Urinary bladder (tissue), 4 donors: ENCODE results near the gene NPL. TPM values are rescaled to one million over a fixed set of nuclear protein-coding genes. Genes with fewer than 3 reads are reported as not detected.

Experiments
- DNase-seq: peaks from one replicate; pipeline ENCODE4 v3.0.0-alpha.2; 2015; ENCODE audit errors: extremely low spot score
- H3K27ac ChIP-seq: one replicate; pipeline ENCODE4 v1.5.1; 2013; ENCODE audit warnings: low read depth, mild to moderate bottlenecking, moderate library complexity
- H3K36me3 ChIP-seq: one replicate; pipeline ENCODE4 v1.6.1; 2013; ENCODE audit warnings: mild to moderate bottlenecking, moderate library complexity; ENCODE audit not compliant: insufficient read depth
- H3K4me1 ChIP-seq: one replicate; pipeline ENCODE4 v1.6.1; 2013; ENCODE audit warnings: mild to moderate bottlenecking, moderate library complexity; ENCODE audit not compliant: insufficient read depth
- H3K4me3 ChIP-seq: one replicate; pipeline ENCODE4 v1.5.1; 2013; ENCODE audit warnings: low read depth, low read length
- WGBS: extraction: QIAGEN DNeasy Blood & Tissue Kit; methylation state at CpG from one replicate; pipeline ENCODE4 v1.1.7; 2013; 5-methylcytosine and 5-hydroxymethylcytosine counted together
- polyA plus RNA-seq: library from polyadenylated mRNA; stranded (reverse); fragments of 200-250 nt; gene quantifications from one replicate; pipeline ENCODE4 v1.2.3, GENCODE V29; 2013
- total RNA-seq: library from RNA; depleted of rRNA; stranded (reverse); fragments of >200 nt; gene quantifications from one replicate; pipeline ENCODE4 v1.2.3, GENCODE V29; 2014
- donor health status: healthy with polysubstance abuse.
- donor health status: healthy.

The NPL gene
- total and polyA plus RNA-seq, 2 donors: 6.7 to 10.5 TPM

DNA sequence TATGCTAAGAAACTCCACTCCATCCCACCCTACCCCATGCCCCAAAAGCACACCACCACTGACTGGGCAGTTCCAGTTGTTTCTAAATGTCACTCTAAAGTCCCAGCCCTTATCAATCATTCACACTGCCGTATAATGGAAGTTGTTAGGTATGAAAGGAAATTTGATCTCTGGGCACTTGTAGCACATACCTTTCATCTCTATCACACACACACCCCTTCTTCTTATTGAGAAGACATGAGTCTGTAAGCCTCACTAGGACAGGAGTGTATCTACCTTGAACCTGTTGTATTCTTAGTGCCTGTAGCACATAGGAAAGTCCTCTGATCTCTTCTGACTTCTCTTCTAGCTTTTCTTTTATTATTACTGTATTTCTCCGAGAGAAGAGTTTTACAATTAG lies 27.3 kb downstream of the NPL start:
- Histone ChIP-seq H3K27ac (no peak overlapping the region), H3K4me3 (no peak overlapping the region), H3K4me1 (no peaks in the 10 kb centered on the region), H3K36me3 (no peaks in the 10 kb centered on the region)
- 86% methylated on average over 2 of the region's 2 CpGs for WGBS
- DNase-seq: no peak

DNA sequence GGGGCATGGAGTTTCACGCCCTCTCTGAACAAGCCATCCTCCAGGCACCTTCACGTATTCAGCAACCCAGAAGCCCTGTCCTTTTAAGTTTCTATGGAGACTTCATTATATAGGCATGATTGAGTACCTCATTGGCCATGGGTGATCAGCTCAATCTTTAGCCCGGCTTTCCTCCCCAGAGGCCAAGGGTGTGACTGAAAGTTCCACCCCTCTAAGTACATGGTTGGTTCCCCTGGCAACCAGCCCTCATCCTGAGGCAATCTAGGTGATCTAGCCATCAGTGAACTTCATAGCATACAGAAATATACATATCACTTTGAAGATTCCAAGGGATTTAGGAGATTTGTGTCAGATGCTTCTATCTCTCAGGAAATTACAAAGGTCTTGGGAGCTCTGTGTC lies 28.2 kb downstream of the NPL start:
- H3K4me1 ChIP-seq: no peaks in the 10 kb centered on the region
- 76% methylated on average over 3 of the region's 3 CpGs for WGBS
- no peak overlapping the region for H3K4me3 ChIP-seq
- no peaks in the 10 kb centered on the region for H3K36me3 ChIP-seq
- DNase-seq: no peak
- no peak overlapping the region for H3K27ac ChIP-seq

DNA sequence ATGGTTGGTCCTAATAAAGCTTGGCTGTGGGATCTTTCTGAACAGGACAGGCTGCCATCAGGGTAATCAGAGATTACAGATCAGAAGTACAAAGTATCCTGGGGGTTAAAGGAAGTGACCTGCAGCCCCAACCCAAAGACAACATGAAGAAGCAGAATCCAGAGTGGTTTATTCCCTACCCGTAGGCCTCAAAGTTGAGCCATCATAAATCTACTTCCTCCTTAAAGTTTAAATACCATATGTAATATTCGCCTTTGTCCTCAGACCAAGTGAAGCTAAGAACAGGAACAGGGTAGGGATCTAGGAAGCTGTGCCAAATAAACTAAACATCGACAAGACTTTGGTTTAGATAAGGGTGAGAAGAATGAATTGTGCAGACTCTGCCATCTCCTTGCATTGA lies 33.6 kb downstream of the NPL start:
- WGBS: 67% methylated on average over 3 of the region's 3 CpGs
- no peaks in the 10 kb centered on the region for H3K36me3 ChIP-seq

DNA sequence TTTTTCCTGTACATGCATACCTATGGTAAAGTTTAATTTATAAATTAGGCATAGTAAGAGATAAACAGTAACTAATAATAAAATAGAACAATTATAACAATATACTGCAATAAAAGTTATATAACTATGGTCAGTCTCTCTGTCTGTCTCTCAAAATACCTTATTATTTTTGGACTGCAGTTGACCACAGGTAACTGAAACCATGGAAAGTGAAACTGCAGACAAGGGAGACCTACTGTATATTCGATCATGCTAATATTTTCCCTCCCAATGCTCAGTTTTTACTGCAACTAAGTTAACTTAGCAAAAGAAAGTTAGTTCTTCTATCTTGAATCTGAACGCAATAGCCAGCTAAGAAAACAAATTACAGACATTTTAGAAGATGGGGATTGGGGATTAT lies 37.3 kb downstream of the NPL start:
- Histone ChIP-seq H3K4me1 (no peaks in the 10 kb centered on the region), H3K27ac (no peak overlapping the region), H3K4me3 (no peak overlapping the region), H3K36me3 (no peaks in the 10 kb centered on the region)
- no peak for DNase-seq
- WGBS: 90% methylated on average over 2 of the region's 2 CpGs

More for the DNA sequence above, 33.6 kb downstream of the NPL start:
- no peaks in the 10 kb centered on the region for H3K4me1 ChIP-seq
- no peak overlapping the region for H3K27ac ChIP-seq
- DNase-seq: no peak
- H3K4me3 ChIP-seq: no peak overlapping the region

DNA sequence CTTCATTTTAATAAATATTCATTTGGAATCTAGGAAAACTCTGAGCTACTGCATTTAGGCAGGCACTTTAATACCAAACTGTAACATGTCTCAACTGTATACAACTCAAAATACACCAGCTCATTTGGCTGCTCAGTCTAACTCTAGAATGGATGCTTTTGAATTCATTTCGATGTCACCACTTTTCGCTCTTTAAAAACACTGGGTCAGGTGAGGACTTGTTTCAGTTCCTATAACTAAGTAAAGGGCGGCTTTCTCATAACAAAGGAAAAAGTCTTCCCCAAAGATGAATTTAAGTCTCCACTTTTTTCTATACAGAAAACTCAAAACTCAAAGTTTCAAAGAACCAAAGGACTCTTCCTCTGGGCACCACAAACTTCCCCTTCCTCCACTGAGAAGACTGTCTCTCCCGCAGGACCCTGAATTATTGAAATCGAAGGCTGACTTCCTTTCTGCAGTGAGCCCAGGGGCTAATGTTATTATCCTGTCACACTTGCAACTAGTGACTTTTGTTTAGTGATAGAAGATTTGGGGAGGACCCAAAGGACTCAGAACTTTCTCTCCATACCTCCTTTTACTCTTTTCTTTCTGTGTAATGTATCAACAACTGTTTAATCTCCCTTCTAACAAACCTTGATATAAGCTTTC lies 39.8 kb downstream of the NPL start:
- DNase-seq: no peak
- no peak overlapping the region for H3K27ac ChIP-seq
- WGBS: 73% methylated on average over 5 of the region's 5 CpGs
- no peaks in the 10 kb centered on the region for H3K36me3 ChIP-seq
- H3K4me1 ChIP-seq: no peaks in the 10 kb centered on the region
- no peak overlapping the region for H3K4me3 ChIP-seq

DNA sequence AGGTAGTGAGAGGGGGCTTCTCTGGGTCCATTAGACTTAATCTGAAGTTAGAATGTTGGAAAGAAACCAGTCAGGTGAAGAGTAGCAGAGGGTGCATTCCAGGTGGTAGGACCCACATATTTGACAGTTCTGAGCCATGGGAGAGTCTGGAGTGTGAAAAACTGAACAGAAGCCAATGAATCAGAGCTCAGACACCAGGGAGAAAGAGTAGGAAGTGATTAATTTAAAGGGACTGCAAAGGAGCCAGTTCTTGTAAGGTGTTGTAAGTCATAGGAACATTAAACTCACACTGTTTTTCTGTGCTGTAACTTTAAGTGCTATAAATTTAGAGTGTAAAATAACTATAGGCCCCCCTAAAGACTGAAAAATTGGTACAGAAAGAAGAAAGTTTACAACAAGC lies 43.7 kb downstream of the NPL start:
- H3K4me1 ChIP-seq: no peaks in the 10 kb centered on the region
- H3K27ac ChIP-seq: no peak overlapping the region
- no peaks in the 10 kb centered on the region for H3K36me3 ChIP-seq
- no peak overlapping the region for H3K4me3 ChIP-seq
- no peak for DNase-seq

DNA sequence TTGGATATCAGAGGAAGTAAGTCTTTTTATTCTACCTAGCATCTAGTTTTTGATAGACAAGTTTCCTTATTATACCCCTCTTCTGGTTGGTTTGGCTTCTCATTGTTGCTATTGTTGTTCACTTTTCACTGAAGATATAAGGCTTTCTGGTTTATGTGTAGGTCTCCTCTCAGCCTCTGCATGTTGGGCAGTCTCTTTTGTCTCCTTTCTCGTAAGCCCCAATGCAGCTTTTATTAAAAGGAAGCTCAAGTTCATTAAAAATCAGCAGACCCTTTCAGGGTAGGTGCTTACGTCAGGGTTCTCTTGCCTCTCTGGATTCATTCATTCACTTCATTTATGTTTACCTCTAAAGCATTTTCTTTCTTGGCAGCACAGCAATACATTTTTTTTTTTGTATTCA lies 44.8 kb downstream of the NPL start:
- Histone ChIP-seq H3K27ac (no peak overlapping the region), H3K4me1 (no peaks in the 10 kb centered on the region), H3K4me3 (no peak overlapping the region), H3K36me3 (no peaks in the 10 kb centered on the region)
- WGBS: 81% methylated on average over 2 of the region's 2 CpGs
- no peak for DNase-seq

DNA sequence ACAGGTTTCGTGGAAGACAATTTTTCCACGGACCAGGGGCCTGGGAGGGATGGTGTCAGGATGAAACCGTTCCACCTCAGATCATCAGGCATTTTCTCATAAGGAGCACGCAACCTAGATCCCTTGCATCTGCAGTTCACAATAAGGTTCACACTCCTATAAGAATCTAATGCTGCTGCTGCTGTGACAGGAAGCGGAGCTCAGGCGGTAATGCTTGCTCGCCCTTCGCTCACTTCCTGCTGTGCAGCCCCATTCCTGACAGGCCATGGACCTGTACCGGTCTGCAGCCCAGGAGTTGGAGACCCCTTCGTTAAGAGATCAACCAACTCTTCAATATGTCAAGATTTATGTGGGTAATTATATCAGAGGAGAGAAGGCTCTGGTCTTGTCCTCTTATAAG lies 46.2 kb downstream of the NPL start:
- DNase-seq: no peak
- H3K36me3 ChIP-seq: no peaks in the 10 kb centered on the region
- WGBS: 84% methylated on average over 10 of the region's 10 CpGs
- no peak overlapping the region for H3K4me3 ChIP-seq
- no peaks in the 10 kb centered on the region for H3K4me1 ChIP-seq
- H3K27ac ChIP-seq: no peak overlapping the region

DNA sequence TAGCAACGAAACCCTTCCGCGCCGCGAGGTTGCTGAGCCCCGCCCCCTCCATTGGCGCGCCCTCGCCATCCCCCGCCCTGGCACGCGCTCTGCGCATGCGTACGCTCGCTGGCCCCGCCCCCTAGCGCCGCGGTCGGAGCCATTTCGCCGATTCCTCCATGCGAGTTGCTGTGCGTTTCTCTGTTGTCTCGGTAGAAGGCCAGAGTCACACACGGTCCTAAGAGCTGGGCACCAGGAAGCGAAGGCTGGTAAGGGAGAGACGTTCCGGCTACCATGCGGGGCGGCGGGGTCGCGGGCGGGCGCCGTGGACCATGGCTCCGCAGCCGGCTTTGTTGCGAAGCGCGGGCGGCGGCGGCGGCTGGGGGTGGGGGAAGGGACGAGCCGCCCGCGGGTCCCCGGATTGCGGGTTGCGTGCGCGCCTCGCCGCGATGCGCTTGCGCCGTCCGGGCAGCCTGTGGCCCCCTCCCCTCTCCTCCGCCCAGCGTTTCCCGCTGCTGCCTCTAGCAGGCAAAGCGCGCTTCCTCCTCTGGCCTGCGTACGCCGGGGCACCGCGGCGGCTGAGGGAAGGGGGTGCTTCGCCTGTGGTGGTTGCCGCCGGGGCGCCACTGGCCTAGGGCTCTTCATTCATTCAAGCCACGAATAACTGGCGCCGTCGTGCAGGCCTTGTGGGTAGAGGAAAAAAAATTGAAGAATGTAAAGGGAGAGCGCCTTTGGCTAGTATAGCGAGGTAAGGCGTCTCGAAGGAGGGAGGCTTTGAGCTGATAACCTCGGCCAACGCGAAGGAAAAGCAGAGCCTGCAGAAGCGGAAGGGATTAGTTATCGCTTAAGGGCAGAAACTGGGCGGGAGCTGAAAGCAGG lies 49.9 kb downstream of the NPL start, which contains the start of gene DHX9:
DHX9 (plus strand) TSS at position 139 of the 858 bp plus-strand sequence. CDS start 3,220 bp downstream, outside the sequence.
- Histone ChIP-seq H3K36me3 (no peaks in the 10 kb centered on the region), H3K27ac (peak within 1 kb of the TSS; percentile 83), H3K4me1 (no peaks in the 10 kb centered on the region), H3K4me3 (peak within 1 kb of the TSS; percentile 59)
- under 1% methylated on average over 92 of the region's 92 CpGs for WGBS
- DNase-seq: peak; percentile 79

DNA sequence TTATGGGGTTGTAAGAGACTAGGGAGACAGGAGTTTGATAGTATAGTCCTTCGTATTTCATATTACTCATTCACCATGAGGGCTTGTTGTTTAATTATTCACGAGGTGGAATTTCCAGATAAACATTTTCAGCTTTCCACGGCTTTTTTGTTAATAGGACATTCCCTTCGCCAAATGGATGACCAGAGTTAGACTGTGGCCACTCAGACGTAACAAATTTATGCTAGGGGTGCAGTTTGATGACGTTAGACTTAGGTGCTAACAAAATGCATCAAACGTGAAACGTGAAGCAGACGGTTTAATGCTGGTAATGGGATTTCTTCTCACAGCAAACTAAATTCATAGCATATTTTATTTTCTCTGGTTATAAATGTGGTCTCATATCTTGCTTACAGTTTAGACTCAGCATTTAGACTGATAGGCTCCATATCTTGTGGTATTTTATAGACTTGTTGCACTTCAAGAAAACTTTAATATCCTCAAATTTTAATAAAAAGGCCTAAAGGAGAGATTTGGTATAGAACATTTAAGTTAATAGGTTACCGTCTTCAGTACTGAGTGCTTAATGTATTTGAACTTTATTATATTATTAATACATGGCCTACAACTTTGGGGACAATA lies 51.9 kb downstream of the NPL start:
- Histone ChIP-seq H3K27ac (no peak overlapping the region), H3K36me3 (no peaks in the 10 kb centered on the region), H3K4me3 (no peak overlapping the region), H3K4me1 (no peaks in the 10 kb centered on the region)
- WGBS: 26% methylated on average over 10 of the region's 10 CpGs
- no peak for DNase-seq

DNA sequence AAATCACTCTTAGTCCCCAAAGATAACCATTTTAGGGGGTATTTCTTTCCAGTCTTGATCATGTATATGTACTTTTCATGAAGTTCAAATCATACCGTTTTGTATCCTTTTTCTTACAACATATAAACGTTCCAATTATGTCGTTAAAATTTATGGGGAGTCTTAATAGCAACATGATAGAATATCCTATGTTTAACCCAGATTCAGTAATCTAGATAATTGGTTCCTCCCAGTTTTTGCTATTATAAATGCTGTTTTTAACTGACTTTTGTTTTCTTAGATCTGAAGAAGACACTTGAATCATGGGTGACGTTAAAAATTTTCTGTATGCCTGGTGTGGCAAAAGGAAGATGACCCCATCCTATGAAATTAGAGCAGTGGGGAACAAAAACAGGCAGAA lies 52.7 kb downstream of the NPL start:
- no peaks in the 10 kb centered on the region for H3K4me1 ChIP-seq
- DNase-seq: no peak
- no peak overlapping the region for H3K27ac ChIP-seq
- no peaks in the 10 kb centered on the region for H3K36me3 ChIP-seq
- H3K4me3 ChIP-seq: no peak overlapping the region
- WGBS: 20% methylated on average over 4 of the region's 4 CpGs

DNA sequence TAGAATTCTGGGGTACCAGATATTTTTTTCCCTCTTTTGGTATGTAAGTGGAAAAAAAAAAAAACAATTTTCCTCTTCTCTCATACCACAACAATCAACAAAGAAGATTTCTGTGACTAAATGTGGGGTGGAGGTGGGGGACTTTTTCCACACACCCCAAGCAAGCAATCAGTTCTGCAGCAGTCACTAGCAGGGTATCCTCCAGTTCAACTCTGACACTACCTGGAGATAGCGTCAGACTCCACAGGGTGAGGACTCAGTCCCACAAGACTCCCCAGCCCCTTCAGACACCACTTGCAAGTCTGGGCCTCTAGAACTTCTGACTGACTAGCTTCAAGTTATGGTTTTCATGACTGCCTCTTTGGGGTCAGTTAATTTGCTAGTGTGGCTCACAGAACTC lies 55.8 kb downstream of the NPL start:
- no peak for DNase-seq

DNA sequence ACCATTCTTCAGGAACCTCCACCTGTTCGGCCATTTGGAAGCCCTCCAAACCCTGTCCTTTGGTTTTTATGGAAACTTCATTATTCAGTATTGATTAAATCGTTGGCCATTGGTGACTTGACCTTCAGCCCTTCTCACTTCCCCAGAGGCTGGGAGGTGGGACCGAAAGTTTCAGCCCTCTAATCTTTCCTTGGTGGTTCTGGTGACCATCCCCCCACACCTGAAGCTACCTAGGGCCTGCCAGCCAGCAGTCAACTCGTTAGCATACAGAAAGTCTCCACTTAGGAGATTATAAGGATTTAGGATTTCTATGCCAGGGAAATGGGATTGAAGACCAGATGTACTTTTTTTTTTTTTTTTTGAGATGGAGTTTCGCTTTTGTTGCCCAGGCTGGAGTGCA lies 56.3 kb downstream of the NPL start:
- 84% methylated on average over 5 of the region's 5 CpGs for WGBS
- Histone ChIP-seq H3K4me3 (no peak overlapping the region), H3K27ac (no peak overlapping the region), H3K36me3 (no peaks in the 10 kb centered on the region), H3K4me1 (no peaks in the 10 kb centered on the region)
- no peak for DNase-seq

More for the DNA sequence above, 55.8 kb downstream of the NPL start:
- 87% methylated on average over 1 of the region's 1 CpG for WGBS
- no peaks in the 10 kb centered on the region for H3K36me3 ChIP-seq
- H3K4me1 ChIP-seq: no peaks in the 10 kb centered on the region
- H3K4me3 ChIP-seq: no peak overlapping the region
- no peak overlapping the region for H3K27ac ChIP-seq

DNA sequence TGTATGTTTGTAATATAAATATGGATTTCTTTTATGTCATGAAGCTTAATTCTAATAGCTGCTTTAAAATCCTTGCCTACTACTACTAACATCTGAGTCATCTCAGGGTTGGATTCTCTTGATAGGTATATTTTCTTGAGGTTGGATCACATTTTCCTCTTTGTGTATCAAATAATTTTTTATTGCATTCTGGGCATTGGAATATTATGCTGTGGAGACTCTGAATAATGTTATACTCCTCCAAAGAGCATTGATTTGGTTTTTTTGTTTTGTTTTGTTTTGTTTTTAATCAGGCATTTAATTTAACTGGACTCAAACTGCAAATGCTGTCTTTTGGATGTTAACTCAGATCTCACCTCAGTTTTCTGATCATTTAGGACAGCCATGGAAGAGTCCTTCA lies 57.5 kb downstream of the NPL start:
- no peak overlapping the region for H3K27ac ChIP-seq
- DNase-seq: no peak
- peaks cover 2% of the 10 kb centered on the region for H3K36me3 ChIP-seq
- H3K4me3 ChIP-seq: no peak overlapping the region
- H3K4me1 ChIP-seq: no peaks in the 10 kb centered on the region
